ENCODE results near the gene ENG.
A peak's percentile ranks its signal among the peaks of the same experiment; 100 is the strongest.

Gene ENG

DNA sequence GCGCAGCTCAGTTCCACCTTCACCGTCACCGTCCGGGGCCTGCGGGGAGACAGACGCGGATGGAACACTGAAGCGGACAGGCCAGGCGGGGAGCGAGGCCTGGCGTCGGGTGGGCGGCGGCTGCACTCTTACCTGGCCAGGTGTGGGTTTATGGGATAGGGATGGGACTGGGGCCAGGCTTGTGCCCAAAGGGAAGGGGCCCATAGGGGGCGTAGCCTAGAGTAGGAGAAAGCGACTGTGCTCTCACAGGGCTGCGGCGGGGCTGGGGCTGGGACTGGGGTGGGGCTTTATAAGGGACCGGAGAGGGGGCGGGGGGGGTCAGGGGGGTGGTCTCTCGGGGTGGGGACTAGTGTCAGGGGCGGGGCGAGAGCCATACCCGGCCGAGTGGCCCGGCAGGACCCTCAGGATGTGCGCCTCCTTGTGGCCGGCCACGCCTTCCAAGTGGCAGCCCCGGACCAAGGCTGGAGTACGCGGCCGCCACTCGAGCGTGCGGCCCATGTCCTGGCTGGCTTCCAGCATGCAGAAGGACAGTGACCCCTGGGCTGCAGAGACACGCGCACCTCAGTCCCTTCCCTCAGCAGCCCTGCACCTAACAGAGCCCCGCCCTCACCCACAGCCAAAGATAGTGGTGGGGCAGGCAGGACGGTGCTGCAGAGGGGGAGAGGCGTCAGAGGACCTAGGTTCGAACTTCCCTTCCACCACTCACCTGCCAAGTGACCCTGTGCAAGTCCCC, 29.0 kb downstream of the ENG start:
- TF ChIP-seq, protein P1, sequence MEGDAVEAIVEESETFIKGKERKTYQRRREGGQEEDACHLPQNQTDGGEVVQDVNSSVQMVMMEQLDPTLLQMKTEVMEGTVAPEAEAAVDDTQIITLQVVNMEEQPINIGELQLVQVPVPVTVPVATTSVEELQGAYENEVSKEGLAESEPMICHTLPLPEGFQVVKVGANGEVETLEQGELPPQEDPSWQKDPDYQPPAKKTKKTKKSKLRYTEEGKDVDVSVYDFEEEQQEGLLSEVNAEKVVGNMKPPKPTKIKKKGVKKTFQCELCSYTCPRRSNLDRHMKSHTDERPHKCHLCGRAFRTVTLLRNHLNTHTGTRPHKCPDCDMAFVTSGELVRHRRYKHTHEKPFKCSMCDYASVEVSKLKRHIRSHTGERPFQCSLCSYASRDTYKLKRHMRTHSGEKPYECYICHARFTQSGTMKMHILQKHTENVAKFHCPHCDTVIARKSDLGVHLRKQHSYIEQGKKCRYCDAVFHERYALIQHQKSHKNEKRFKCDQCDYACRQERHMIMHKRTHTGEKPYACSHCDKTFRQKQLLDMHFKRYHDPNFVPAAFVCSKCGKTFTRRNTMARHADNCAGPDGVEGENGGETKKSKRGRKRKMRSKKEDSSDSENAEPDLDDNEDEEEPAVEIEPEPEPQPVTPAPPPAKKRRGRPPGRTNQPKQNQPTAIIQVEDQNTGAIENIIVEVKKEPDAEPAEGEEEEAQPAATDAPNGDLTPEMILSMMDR (IDR thresholded peaks at IDR 0.05), result peak; percentile 71
- TF ChIP-seq ZFX (IDR thresholded peaks at IDR 0.05; ENCODE audit: borderline replicate concordance), result no peak
- no peak overlapping the region for H3K27ac ChIP-seq

DNA sequence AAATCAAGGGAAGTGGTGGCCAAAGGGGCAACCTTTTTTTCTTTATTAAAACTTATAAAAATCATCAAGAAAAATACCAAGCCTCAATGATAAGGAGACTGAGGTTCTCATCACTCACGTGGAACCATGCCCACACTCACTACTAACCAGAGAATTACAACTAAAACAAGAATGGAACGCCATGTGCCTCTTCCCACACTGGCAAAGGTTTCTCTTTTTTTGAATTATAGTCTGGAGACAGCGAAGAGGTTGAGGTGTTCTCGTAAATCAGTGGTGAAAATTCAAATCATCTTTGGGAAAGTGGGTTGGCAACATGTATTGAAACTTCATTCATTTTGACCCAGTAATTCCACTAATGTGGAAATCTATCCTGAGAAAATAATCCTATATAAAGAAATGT, 32.4 kb downstream of the ENG start:
- no peak overlapping the region for H3K27ac ChIP-seq

DNA sequence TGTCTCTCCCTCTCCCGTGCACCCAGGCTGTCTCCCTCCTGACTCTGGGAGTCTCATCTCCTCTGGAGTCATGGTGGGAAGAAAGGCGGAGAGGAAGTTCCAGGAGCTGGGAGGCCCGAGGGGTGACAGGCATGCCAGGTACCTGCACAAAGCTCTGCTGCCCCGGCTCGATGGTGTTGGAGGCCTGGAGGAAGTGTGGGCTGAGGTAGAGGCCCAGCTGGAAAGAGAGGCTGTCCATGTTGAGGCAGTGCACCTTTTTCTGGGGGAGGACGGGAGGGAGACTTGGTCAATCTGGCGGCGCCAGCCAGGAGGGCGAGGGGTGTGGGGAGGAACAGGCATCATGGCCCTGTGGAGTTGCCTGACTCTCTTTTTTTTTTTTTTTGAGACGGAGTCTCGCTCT, 35.9 kb downstream of the ENG start:
- TF ChIP-seq, protein P1 (IDR thresholded peaks at IDR 0.05), result no peak
- no peak for TF ChIP-seq ZFX (IDR thresholded peaks at IDR 0.05; ENCODE audit: borderline replicate concordance)
- no peak overlapping the region for H3K27ac ChIP-seq

More for the DNA sequence above, 32.4 kb downstream of the ENG start:
- TF ChIP-seq, protein P1 (IDR thresholded peaks at IDR 0.05), result no peak
- no peak for TF ChIP-seq ZFX (IDR thresholded peaks at IDR 0.05; ENCODE audit: borderline replicate concordance)

DNA sequence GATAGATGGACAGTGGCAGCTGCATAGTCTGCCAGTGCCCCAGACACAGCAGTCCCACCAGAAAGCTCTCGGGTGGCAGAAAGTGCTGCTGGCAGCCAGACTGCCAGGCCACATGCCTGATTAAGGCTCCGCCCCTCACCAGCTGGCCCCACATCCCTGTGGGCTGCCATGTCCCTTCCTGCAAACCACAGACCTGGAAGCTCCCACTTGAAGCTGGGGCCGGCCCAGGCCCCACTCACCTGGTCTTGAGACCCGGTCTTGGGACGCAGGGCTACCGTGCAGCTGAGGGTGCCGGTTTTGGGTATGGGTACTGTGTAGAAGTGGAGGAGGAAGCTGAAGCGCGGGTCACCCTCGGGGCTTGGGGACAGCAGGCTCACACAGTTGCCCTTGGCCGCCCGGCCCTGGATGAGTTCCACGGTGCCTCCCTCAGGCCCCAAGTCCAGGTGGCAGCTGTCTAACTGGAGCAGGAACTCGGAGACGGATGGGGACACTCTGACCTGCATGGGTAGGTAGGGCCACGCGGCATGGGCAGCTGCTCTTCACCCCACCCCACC, 36.5 kb downstream of the ENG start:
- TF ChIP-seq, protein P1 (IDR thresholded peaks at IDR 0.05), result no peak
- TF ChIP-seq ZFX (IDR thresholded peaks at IDR 0.05; ENCODE audit: borderline replicate concordance), result no peak
- no peak overlapping the region for H3K27ac ChIP-seq

DNA sequence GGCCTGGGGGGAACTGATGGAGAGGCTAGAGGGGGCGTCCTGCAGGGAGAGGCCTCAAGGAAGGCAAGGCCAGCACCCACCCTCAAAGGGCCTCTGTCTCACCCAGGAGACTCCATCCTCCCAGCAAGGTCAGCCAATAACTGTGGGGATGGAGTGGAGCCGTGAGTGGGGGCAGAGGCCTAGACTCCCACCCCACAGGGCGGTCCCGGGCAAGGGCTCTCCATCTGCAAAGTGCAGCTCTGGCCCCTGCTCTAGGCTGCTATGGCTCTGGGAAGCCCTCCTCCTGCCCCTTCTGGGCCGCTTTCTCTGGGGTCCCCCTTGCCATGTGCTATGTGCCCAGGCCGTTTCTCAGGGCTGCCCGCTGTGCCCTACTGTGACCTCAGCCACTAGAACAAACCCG, 37.7 kb downstream of the ENG start:
- H3K27ac ChIP-seq, result no peak overlapping the region
- TF ChIP-seq, protein P1 (IDR thresholded peaks at IDR 0.05), result no peak
- no peak for TF ChIP-seq ZFX (IDR thresholded peaks at IDR 0.05; ENCODE audit: borderline replicate concordance)

DNA sequence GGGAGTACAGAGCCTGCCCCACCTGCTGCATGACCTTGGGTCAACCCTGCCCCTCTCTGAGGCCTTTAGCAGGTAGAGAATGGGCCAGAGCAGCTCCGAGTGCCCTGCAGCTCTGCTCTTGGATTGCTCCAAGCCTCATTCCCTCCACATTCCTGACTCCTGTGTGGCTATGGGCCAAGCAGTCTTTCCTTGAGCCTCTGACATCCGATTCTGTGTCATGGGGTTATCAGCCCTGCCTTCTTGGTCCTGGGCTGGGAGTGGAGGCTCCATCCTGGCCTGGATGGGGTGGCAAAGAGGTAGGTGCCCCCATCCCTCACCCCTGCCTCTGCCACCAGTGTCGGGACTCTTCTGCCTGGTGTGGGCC, 38.1 kb downstream of the ENG start:
- no peak for TF ChIP-seq ZFX (IDR thresholded peaks at IDR 0.05; ENCODE audit: borderline replicate concordance)
- no peak overlapping the region for H3K27ac ChIP-seq

DNA sequence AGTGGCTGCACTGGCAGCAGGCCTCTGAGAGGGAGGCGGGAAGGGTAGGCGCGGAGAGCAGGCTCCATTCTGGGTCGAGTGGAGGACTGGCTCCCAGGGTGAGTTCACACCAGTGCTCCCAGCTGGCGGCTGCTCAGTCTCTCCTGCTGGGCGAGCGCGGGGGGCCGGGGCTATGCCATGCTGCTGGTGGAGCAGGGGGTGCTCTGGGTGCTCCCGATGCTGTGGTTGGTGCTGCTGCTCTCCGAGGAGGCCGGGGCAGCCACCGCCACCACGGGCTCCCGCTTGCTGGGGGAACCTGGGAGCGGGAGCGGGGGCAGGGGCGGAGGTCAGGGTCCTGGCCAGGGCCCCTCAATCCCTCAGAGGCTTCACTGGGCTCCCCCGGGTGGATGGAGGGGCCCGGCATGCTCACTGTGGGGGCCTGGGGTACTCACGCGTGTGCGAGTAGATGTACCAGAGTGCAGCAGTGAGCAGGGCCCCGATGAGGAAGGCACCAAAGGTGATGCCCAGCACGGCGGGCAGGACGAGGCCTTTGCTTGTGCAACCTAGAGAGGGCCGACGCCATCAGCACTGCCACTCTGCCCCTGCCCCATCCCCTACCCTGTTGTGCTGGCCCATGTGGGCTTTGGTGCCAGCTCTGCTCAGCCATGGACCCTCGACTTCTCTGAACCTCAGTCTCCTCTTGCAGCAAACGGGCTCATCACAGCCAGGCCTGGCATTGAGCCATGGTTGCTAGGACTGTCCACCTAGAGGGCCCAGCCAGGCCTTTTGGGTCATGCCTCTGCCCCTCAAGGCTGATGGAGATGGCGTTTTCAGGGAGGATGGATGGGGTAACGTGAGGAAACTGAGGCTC, 38.7 kb downstream of the ENG start:
- TF ChIP-seq ZFX (IDR thresholded peaks at IDR 0.05; ENCODE audit: borderline replicate concordance), result no peak
- H3K27ac ChIP-seq, result no peak overlapping the region
